ENCODE measurements around the gene SRGAP1. TPM values are rescaled to one million over a fixed set of nuclear protein-coding genes. Genes with fewer than 3 reads are reported as not detected.

The SRGAP1 gene
- total and polyA plus RNA-seq, 9 of the 15 experiments (the other 6 are each of a cell fraction or from before 2014, with no cell fraction given): 0.01 to 0.13 (median 0.04) TPM; not detected in 3

- Histone ChIP-seq H2AFZ (ENCODE audit: low read depth, low read length) (no peak overlapping the region), H4K20me1 (replicated peaks; ENCODE audit: control insufficient read depth, insufficient read depth, low read length) (no peaks in the 10 kb centered on the region), H3K27me3 (ENCODE audit: control insufficient read depth in 2 of 2, insufficient read depth in 2 of 2, low read length in 2 of 2) (peaks cover 0 to 4% of the 10 kb centered on the region in 2 experiments; a peak in 2 of 5 replicates), H3K4me1 (replicated peaks in 1 of 2; ENCODE audit: control insufficient read depth in 2 of 2, insufficient read depth in 2 of 2, low read length in 2 of 2) (no peaks in the 10 kb centered on the region), H3K36me3 (ENCODE audit: control insufficient read depth, insufficient read depth, low read length) (no peaks in the 10 kb centered on the region), H3K4me3 (no peak overlapping the region), H3K9me3 (replicated peaks; ENCODE audit: control insufficient read depth, insufficient read depth, low read depth, low read length) (no peaks in the 10 kb centered on the region), H3K27ac (ENCODE audit: extremely low read depth, low read depth, low read length) (no peak overlapping the region), H3K9ac (ENCODE audit: insufficient read depth in 1 of 2, low read depth in 2 of 2, low read length in 2 of 2) (no peak overlapping the region), H3K79me2 (ENCODE audit: control insufficient read depth, insufficient read depth, low read length) (no peaks in the 10 kb centered on the region), H3K9me1 (ENCODE audit: control insufficient read depth, insufficient read depth, low read length) (no peaks in the 10 kb centered on the region), H3K4me2 (ENCODE audit: insufficient read depth, low read length) (no peak overlapping the region)
- no peak for TF ChIP-seq POLR2AphosphoS2 (IDR thresholded peaks at IDR 0.05; ENCODE audit: low read length)
- no peak for TF ChIP-seq HDAC6 (IDR thresholded peaks at IDR 0.05; ENCODE audit: low read depth, low read length)
- no peak for TF ChIP-seq NCOA1 (IDR thresholded peaks at IDR 0.05; ENCODE audit: low read depth)
- TF ChIP-seq CTCF (IDR thresholded peaks at IDR 0.05 in 2 of 3, conservative IDR thresholded peaks at IDR 0.05 in 1 of 3; ENCODE audit: insufficient read depth in 2 of 3, low read depth in 1 of 3, low read length in 3 of 3): no peak
- TF ChIP-seq SNRNP70 (optimal IDR thresholded peaks at IDR 0.05; ENCODE audit: low read depth, low read length): no peak
- no peak for TF ChIP-seq GTF2E2 (tag; IDR thresholded peaks at IDR 0.05)
- TF ChIP-seq STAG1 (CRISPR knock-in tag; IDR thresholded peaks at IDR 0.05; ENCODE audit: borderline replicate concordance): no peak
- in situ Hi-C loops (cut with MboI): no loop called here
- ChIA-PET CTCF (ENCODE audit: low intra/inter-chr PET ratio) (no interaction called here), POLR2A (no interaction called here)
- BruUV-seq (replicated peaks): no TSS peak
- ATAC-seq (no peak), FAIRE-seq (no peak), DNase-seq (ENCODE audit: extremely low read depth in 1 of 4, low spot score in 3 of 4) (no peak)
- intact Hi-C loops (cut with micrococcal nuclease): no loop called here
- 0% methylated on average over 4 of the region's 4 CpGs for WGBS (ENCODE audit: insufficient coverage, low coverage, missing lambda C conversion rate)
Observed at GRCh38 chr12:63977441-63977840, 132.9 kb downstream of the SRGAP1 start.

Measured in K562 (cell line).